MCF 10A (cell line): Measurements from ENCODE around the gene CIB4. TPM values are rescaled to one million over a fixed set of nuclear protein-coding genes. Genes with fewer than 3 reads are reported as not detected.

Experiments used
- BruUV-seq: library from RNA; stranded (reverse); fragments of 400-500 nt; replicated peaks from 2 replicates; lab custom pipeline; 2021; lab: Mats Ljungman, UMichigan
- CTCF ChIA-PET: fragments of 300-600 bp; sonication (Branson Sonifier 250); formaldehyde crosslinking; extraction: SDS; loops from one replicate; lab custom pipeline; 2021; ENCODE audit warnings: antibody characterized with exemption, inconsistent platforms; lab: Yijun Ruan, JAX
- POLR2A ChIA-PET: fragments of 300-600, 350-650 bp; sonication (Branson Sonifier 250); formaldehyde crosslinking; extraction: SDS; loops from one replicate; lab custom pipeline; 2020; ENCODE audit warnings: antibody characterized with exemption, inconsistent platforms; lab: Yijun Ruan, JAX
- DNase-seq: peaks from one replicate; pipeline ENCODE4 v3.0.0-alpha.2; 2018; ENCODE audit not compliant: unreplicated experiment
- H3K27ac Mint-ChIP-seq: one replicate; pipeline ENCODE4 v1.8.0; 2022; ENCODE audit warnings: mild to moderate bottlenecking, low read depth, mixed read lengths; ENCODE audit not compliant: unreplicated experiment
- H3K27me3 Mint-ChIP-seq: one replicate; pipeline ENCODE4 v1.8.0; 2022; ENCODE audit warnings: mixed read lengths; ENCODE audit not compliant: insufficient read depth, unreplicated experiment
- H3K36me3 Mint-ChIP-seq: one replicate; pipeline ENCODE4 v1.8.0; 2022; ENCODE audit warnings: mild to moderate bottlenecking, moderate library complexity, mixed read lengths; ENCODE audit not compliant: insufficient read depth, unreplicated experiment
- H3K4me1 Mint-ChIP-seq: one replicate; pipeline ENCODE4 v1.8.0; 2022; ENCODE audit warnings: mixed read lengths; ENCODE audit not compliant: insufficient read depth, unreplicated experiment
- H3K4me3 Mint-ChIP-seq: one replicate; pipeline ENCODE4 v1.8.0; 2022; ENCODE audit warnings: mild to moderate bottlenecking, moderate library complexity, mixed read lengths; ENCODE audit not compliant: unreplicated experiment
- H3K9me3 Mint-ChIP-seq: one replicate; pipeline ENCODE4 v1.8.0; 2022; ENCODE audit warnings: mixed read lengths; ENCODE audit not compliant: unreplicated experiment
- intact Hi-C: fragments of 100-400 bp; cut with micrococcal nuclease; formaldehyde crosslinking; loops from 2 replicates; pipeline ENCODE4 v1.14.1; 2022
- total RNA-seq: library from RNA; stranded (reverse); gene quantifications from 2 replicates; pipeline ENCODE4 v1.2.3, GENCODE V29; 2022
- TF ChIP-seq, protein P1 (sequence below): fragments of 200-600 bp; IDR thresholded peaks from one replicate; pipeline ENCODE4 v1.8.0; 2022; ENCODE audit warnings: antibody characterized with exemption, mild to moderate bottlenecking; ENCODE audit not compliant: unreplicated experiment

Gene CIB4
- total RNA-seq, 1 experiment from 2014 or later = not detected

DNA sequence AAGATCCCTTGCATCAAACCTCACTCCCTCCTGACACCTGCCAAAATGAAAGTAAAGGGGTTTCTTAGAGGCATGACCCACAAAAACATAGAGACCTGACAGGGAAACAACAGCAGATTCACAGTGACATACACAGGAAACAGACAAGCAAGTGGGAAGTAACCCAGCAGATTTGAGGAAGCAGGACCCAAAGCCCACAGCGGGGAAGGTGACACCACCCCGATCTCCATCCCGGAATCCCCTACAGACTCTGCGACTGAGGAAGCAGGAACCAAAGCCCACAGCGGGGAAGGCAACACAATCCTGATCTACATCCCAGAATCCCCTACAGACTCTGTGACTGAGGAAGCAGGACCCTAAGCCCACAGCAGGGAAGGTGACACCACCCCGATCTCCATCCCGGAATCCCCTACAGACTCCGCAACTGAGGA is 21.6 kb downstream of the CIB4 start:
- TF ChIP-seq, protein P1, sequence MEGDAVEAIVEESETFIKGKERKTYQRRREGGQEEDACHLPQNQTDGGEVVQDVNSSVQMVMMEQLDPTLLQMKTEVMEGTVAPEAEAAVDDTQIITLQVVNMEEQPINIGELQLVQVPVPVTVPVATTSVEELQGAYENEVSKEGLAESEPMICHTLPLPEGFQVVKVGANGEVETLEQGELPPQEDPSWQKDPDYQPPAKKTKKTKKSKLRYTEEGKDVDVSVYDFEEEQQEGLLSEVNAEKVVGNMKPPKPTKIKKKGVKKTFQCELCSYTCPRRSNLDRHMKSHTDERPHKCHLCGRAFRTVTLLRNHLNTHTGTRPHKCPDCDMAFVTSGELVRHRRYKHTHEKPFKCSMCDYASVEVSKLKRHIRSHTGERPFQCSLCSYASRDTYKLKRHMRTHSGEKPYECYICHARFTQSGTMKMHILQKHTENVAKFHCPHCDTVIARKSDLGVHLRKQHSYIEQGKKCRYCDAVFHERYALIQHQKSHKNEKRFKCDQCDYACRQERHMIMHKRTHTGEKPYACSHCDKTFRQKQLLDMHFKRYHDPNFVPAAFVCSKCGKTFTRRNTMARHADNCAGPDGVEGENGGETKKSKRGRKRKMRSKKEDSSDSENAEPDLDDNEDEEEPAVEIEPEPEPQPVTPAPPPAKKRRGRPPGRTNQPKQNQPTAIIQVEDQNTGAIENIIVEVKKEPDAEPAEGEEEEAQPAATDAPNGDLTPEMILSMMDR = no peak

DNA sequence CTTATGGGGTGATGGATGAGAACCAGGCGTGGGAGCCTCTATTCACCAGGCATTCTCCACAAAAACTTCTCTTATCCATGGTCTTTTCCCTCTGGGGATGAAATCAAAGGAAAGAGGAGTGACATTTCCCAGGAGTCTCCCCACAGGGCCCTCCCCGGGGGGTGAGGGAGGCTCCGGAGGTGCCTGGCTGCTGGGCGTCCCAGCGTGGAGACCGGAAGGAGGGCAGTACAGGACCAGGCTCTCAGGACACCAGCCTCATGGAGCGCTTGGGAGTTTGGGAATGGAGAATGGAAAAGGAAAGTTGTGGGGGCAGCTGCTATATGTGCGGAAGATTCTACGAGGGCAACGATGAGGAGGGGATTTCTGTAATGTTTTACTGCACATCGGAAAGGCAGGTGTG is 22.1 kb downstream of the CIB4 start:
- peaks cover 52% of the 10 kb centered on the region for H3K27me3 Mint-ChIP-seq
- no peak overlapping the region for H3K27ac Mint-ChIP-seq
- ChIA-PET POLR2A (no interaction called here), CTCF (no interaction called here)
- no peak for DNase-seq
- H3K4me1 Mint-ChIP-seq = no peaks in the 10 kb centered on the region
- H3K36me3 Mint-ChIP-seq = no peaks in the 10 kb centered on the region
- intact Hi-C loops = no loop called here
- no TSS peak for BruUV-seq
- H3K9me3 Mint-ChIP-seq = no peaks in the 10 kb centered on the region
- TF ChIP-seq, protein P1 = no peak
- no peak overlapping the region for H3K4me3 Mint-ChIP-seq

More for the DNA sequence above, 21.6 kb downstream of the CIB4 start:
- CTCF ChIA-PET = no interaction called here
- Mint-ChIP-seq H3K27me3 (peaks cover 52% of the 10 kb centered on the region), H3K4me3 (no peak overlapping the region), H3K36me3 (no peaks in the 10 kb centered on the region), H3K9me3 (no peaks in the 10 kb centered on the region), H3K4me1 (no peaks in the 10 kb centered on the region), H3K27ac (no peak overlapping the region)
- no TSS peak for BruUV-seq
- no peak for DNase-seq
- intact Hi-C loops = no loop called here
- POLR2A ChIA-PET = no interaction called here

DNA sequence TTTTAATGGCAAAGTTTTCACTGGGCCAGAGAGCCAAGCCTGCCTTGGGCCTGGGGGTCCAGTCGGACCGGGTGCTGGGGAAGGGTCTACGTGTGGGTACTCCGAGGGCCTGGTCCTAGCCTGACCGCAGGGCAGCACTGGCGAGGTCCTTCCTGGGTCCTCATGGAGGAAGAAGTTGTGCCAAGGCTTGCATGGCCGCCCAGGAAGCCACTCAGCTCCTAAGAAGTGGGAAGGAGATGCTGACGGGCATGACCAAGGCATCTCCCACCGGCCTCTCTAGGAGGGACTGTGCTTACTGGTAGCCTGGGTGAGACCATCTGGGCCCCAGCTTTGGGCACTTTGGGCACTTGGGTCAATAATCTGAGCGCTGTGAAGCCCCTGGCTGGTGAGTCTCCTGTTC is 22.6 kb downstream of the CIB4 start:
- Mint-ChIP-seq H3K4me1 (no peaks in the 10 kb centered on the region), H3K4me3 (no peak overlapping the region), H3K36me3 (no peaks in the 10 kb centered on the region), H3K27me3 (peaks cover 52% of the 10 kb centered on the region), H3K27ac (no peak overlapping the region), H3K9me3 (no peaks in the 10 kb centered on the region)
- TF ChIP-seq, protein P1 = no peak
- ChIA-PET CTCF (interaction anchor here (4.5 kb wide), 1 partner anchor 128 kb away, joined by 19 read pairs; no protein-coding TSS in a partner anchor), POLR2A (no interaction called here)
- no TSS peak for BruUV-seq
- intact Hi-C loops = no loop called here
- DNase-seq = no peak

DNA sequence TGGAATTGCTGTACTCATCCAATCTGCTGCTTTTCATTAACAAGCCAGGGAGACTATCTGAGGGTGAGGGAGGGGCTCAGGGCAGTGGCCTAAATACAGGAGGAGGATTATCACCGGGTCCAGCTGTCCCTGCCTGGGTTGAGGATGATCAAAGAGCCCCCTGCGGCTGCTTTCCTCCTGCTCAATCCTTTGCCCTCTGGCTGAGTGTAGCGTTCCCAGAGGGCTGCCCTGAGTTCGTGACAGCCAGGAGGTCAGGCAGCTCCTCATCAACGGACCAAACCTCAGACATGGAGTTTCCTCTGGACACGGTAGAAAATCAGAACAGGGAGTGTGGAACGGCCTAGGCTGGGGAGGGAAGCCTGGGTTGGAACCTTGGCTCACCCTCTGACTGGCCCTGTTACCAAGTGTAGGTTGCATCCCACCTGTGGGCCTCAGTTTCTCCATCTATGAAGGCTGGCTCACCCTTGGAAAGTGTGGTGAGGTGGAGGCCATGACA is 23.5 kb downstream of the CIB4 start:
- no peak overlapping the region for H3K4me3 Mint-ChIP-seq
- ChIA-PET POLR2A (interaction anchor here (1.2 kb wide), 1 partner anchor 114 kb away, joined by 3 read pairs; no protein-coding TSS in a partner anchor), CTCF (interaction anchor here (0.7 to 4.5 kb wide), 3 partner anchors 40 to 688 kb away, joined by 3 to 19 read pairs (median 4); no protein-coding TSS in a partner anchor)
- no peaks in the 10 kb centered on the region for H3K36me3 Mint-ChIP-seq
- H3K27ac Mint-ChIP-seq = no peak overlapping the region
- no TSS peak for BruUV-seq
- H3K9me3 Mint-ChIP-seq = no peaks in the 10 kb centered on the region
- intact Hi-C loops = no loop called here
- no peak for DNase-seq
- TF ChIP-seq, protein P1 = no peak
- peaks cover 52% of the 10 kb centered on the region for H3K27me3 Mint-ChIP-seq
- no peaks in the 10 kb centered on the region for H3K4me1 Mint-ChIP-seq
